A549 (cell line): ENCODE results near the gene JPH2.

Experiments used
- CHD2 ChIP-seq: fragments of 150-350 bp; IDR thresholded peaks from 2 replicates; pipeline ENCODE4 v1.6.1; 2014; ENCODE audit warnings: low read length; ENCODE audit not compliant: partially characterized antibody
- CTCF ChIP-seq: fragments of >200 bp; sonication (Bioruptor Twin); formaldehyde crosslinking; IDR thresholded peaks from 3 replicates; pipeline ENCODE4 v1.5.1; 2016
- MYC ChIP-seq: IDR thresholded peaks from 2 replicates; pipeline ENCODE4 v1.6.1; 2012; ENCODE audit warnings: mild to moderate bottlenecking, inconsistent platforms, low read length, improper control_type of control experiment, borderline replicate concordance
- PBX3 ChIP-seq: IDR thresholded peaks from 2 replicates; pipeline ENCODE4 v1.6.1; 2012
- PHF8 ChIP-seq: fragments of 200-600 bp; sonication (generic); IDR thresholded peaks from 2 replicates; pipeline ENCODE4 v1.6.1; 2016; ENCODE audit warnings: low read depth, mild to moderate bottlenecking, antibody characterized with exemption, moderate library complexity, borderline replicate concordance
- POLR2A ChIP-seq: IDR thresholded peaks from 2 replicates; pipeline ENCODE4 v1.6.1; 2012; ENCODE audit warnings: mild to moderate bottlenecking, low read length
- RAD21 ChIP-seq, 2 experiments: fragments of >200 bp in 1 of 2; sonication (Bioruptor Twin) in 1 of 2; formaldehyde crosslinking in 1 of 2; IDR thresholded peaks in 1 of 2; conservative IDR thresholded peaks in 1 of 2; 2 replicates in 1 of 2; 3 replicates in 1 of 2; pipeline ENCODE4 v1.6.1; 2012 to 2018; ENCODE audit warnings: inconsistent platforms in 1 of 2
- RARB ChIP-seq: fragments of 250-450 bp; sonication (Bioruptor Pico); IDR thresholded peaks from 2 replicates; pipeline ENCODE4 v1.8.0; 2021; ENCODE audit warnings: mild to moderate bottlenecking, moderate library complexity
- RCOR1 ChIP-seq: fragments of 150-350 bp; IDR thresholded peaks from 2 replicates; pipeline ENCODE4 v1.6.1; 2014; ENCODE audit warnings: antibody characterized with exemption, low read length, low read depth
- ZFP36 ChIP-seq: fragments of 450-650 bp; IDR thresholded peaks from 2 replicates; pipeline ENCODE4 v1.6.1; 2014; ENCODE audit warnings: borderline replicate concordance; ENCODE audit not compliant: partially characterized antibody

- TF ChIP-seq PHF8: no peak
- no peak for TF ChIP-seq MYC
- TF ChIP-seq CTCF: no peak
- no peak for TF ChIP-seq CHD2
- TF ChIP-seq ZFP36: no peak
- TF ChIP-seq PBX3: no peak
- TF ChIP-seq RAD21 (conservative IDR thresholded peaks at IDR 0.05 in 1 of 2, IDR thresholded peaks at IDR 0.05 in 1 of 2): no peak
- TF ChIP-seq POLR2A: no peak
- no peak for TF ChIP-seq RCOR1
- TF ChIP-seq RARB (CRISPR knock-in tag): no peak
Measured at GRCh38 chr20:44223721-44224120, 36.7 kb upstream of the JPH2 start.
